Measurements from ENCODE around the gene SMYD4.
"Not testable (repeated sequence)": the region's sequence is repeated elsewhere in the genome, so short reads cannot be mapped to it uniquely, and the experiment has no call there.

The SMYD4 gene

GRCh38 chr17:1820528-1821252, 9.0 kb downstream of the SMYD4 start:
- DNase-seq, result no peak

DNA sequence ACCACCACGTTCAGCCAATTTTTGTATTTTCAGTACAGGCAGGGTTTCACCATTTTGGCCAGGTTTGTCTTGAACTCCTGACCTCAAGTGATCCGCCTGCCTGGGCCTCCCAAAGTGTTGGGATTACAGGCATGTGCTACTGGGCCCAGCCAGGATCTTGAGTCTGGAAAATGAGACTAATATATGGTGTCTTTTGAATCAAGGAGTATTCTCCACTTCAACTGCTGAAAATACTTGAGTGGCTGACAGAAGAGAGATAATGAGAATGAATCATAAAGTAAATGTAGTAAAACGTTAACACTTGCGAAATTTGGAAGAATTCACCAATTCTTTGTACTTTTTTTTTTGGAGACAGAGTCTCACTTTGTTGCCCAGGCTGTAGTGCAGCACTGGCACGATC, 16.6 kb downstream of the SMYD4 start:
- DNase-seq, result no peak

- no peak for DNase-seq
These were observed 19.1 kb downstream of the SMYD4 start for GRCh38 chr17:1810450-1811103.

GRCh38 chr17:1809815-1810214, 19.9 kb downstream of the SMYD4 start:
- not testable (repeated sequence) for DNase-seq

DNA sequence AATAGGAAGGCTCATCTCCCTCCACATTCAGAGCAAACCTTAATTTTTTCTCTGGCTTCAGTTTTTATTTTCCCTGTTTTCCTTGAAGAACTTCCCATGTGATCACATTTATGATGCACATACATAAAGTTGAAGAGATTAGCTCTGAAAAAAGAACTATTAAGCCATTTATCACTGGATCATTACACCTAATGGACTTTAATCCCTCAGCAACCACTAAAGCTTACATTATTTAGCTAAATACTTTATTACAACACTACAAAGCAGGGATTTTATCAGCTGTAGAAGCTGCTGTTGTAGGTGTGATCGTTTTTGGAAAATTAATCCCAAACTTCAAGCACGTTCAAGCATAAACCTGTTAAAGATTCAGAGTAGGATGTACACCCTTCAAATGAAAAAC, 21.1 kb downstream of the SMYD4 start:
- no peak for DNase-seq

DNA sequence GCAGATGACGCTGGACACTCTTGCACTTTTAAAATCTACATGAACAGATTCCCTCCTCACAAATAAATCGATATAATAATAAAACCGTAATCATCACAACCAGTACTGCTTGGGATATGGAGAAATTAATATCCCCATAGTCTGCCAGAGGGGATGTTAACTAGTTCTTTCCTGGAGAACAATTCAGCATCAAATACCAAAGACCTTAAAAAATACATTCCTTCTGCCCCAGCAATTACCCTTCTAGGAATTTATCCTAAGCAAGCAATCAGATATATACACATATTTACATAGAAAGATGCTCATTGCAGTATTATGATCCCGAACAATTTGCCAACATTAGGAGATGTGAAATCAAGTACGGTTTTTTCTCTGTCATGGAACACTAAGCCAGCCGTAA, 21.8 kb downstream of the SMYD4 start:
- DNase-seq, result no peak

DNA sequence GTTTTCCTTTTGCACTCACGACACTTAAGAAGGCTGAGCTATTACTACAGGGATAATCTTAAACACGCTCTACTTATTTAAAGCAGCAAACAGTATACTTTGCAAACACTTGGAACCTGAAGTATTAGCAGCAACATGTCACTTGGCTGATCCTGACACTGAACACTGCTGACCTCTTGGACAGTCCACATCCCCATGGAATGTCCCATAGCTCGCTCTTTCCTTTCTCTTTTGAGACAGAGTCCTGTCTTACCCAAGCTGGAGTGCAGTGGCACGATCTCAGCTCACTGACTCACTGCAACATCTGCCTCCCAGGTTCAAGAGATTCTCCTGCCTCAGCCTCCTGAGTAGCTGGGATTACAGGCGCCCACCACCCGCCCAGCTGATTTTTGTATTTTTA, 26.4 kb downstream of the SMYD4 start:
- no peak for DNase-seq

- DNase-seq, result no peak
These were observed 27.3 kb downstream of the SMYD4 start for GRCh38 chr17:1802429-1802828.

DNA sequence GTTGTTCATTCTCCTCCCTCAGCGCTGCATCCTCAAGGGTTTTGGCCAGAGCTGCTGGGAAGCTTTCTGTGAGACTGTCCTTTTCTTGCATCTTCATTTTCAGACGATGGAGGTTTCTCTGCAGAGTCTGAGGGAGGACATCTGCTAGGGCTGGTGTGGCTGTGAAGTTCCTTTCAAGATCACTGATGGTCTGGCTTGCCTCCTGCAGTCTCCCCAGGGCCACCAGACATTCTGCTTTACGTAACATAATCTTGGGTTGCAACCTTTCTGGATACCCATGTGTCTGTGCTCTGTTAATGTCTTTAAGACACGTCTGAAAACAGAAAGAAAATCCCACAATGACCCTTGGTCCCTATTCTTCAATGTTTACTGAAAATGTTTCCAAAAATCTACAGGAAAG, 29.0 kb downstream of the SMYD4 start:
- DNase-seq, result no peak

- DNase-seq, result no peak
These were observed 29.5 kb downstream of the SMYD4 start for GRCh38 chr17:1800240-1800639.

- DNase-seq, result not testable (repeated sequence)
These were observed 31.9 kb downstream of the SMYD4 start for GRCh38 chr17:1797846-1798245.

GRCh38 chr17:1797323-1797722, 32.4 kb downstream of the SMYD4 start:
- no peak for DNase-seq

GRCh38 chr17:1796800-1797199, 32.9 kb downstream of the SMYD4 start:
- DNase-seq, result no peak

DNA sequence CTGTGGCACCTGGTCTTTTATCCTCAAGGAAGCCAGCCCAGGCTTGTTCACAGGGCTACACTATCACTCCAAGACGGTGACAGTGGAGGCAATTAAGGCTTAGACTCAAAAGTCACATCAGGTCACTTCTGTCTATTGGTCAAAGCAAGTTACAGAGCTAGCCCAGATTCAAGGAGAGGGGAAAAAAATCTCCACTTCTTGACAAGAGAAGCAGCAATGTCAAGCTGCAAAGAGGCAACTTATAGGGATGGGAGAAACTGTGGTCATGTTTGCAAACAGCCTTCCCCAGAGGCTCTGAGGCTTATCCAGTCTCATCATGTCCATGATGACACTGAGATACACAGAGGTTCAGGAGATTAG, 36.3 kb downstream of the SMYD4 start:
- no peak for DNase-seq

GRCh38 chr17:1792495-1793446, 36.9 kb downstream of the SMYD4 start:
- DNase-seq, result no peak

GRCh38 chr17:1789936-1790335, 39.8 kb downstream of the SMYD4 start:
- DNase-seq, result no peak

DNA sequence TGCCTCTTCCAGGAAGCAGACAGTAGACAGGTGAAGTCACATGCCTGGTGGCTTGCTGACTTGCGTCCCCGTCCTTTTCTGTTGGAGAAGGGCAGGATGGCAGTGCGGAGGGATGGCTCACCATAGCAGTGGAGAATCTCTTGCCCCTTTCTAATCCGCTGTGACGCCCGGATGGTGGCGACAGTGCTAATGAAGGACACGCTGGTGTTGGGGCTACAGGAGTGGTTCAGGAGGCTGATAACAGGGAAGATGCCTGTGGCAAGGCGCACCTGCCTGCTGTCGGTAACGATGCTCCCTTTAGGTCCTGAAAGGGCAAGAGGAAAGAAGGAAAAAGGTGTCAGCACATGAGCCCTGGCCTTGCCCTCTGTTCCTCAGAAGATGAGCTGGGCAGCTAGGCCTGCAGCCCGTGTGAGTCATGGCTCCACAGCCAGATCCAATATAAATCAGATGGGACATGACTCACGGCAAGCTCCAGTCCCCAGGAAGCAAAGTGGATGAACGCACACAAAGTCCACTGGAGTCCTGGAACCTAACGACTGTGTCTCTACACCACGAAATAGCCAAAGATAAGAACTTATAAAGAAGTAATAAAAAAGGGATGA, 42.3 kb downstream of the SMYD4 start:
- no peak for DNase-seq

DNA sequence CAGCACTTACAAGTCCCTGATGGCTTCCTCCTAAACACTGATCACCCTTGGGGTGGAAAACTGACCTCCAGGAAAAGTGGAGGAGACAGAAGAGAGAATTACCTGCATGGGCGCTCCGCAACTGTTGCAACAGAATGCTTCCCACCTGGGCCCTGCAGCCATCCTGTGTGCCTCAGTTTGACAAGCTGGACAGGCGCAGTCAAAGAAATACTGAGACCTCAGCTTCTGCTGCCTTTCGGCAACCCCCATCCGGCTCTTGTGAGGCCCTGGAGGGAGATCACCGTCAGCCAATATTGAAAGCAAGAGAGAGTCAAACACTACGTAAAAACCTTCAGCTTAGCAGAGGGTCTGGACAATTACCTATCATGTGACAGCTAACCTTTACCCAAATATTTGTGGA, 43.0 kb downstream of the SMYD4 start:
- no peak for DNase-seq

DNA sequence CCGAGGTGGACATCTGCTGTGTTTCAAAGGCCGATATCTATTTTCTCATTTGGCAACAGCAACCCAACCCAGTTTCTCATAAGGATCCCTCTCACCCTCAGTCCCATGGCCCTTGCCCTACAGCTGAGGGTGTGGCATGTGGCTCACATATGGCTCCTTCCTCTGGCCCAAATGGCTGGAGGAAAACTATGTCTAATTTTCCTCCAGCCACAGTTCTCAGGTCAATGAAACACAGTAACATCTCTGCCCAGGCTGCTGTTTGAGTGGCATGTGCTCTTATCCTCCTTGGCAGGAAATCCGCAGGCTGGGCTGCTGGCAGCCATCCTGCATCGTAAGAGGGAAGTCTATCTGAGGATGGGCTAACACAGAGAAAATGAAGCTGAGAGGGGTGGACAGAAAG, 43.8 kb downstream of the SMYD4 start:
- no peak for DNase-seq

- DNase-seq, result no peak
These were observed 45.7 kb downstream of the SMYD4 start for GRCh38 chr17:1783834-1784611.

- DNase-seq, result no peak
These were observed 46.4 kb downstream of the SMYD4 start for GRCh38 chr17:1783271-1783670.

DNA sequence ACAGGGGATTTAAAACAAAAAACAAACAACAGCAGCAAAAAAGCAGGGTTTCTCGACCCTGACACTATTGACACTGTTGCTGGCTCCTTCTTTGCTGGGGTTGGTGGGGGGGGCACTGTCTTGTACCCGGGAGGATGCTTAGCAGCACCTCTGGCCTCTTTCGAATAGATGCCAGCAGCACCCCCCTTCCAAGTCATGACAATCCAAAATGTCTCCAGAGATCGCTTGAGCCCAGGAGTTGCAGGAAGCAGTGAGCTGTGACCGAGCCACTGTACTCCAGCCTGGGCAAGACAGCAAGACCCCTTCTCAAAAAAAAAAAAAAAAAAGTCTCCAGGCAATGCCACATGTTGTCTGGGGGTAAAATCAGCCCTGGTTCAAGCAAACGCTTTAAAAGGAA, 47.5 kb downstream of the SMYD4 start:
- no peak for DNase-seq
